OCI-LY7 (cell line): ENCODE data around the gene BORCS8.

Experiments used
- CTCF ChIP-seq: fragments of 200-600 bp; sonication (generic); conservative IDR thresholded peaks from 2 replicates; pipeline ENCODE4 v1.5.1; 2014; ENCODE audit warnings: mild to moderate bottlenecking, antibody characterized with exemption, low read length, moderate library complexity, mixed read lengths
- EZH2phosphoT487 ChIP-seq: fragments of 200-600 bp; sonication (generic); IDR thresholded peaks from 2 replicates; pipeline ENCODE4 v1.6.1; 2018; ENCODE audit warnings: low read depth, borderline replicate concordance, mild to moderate bottlenecking, mixed run types, antibody characterized with exemption, low read length, moderate library complexity, mixed read lengths

- TF ChIP-seq CTCF (no peak), EZH2phosphoT487 (no peak)
Measured at GRCh38 chr19:19193926-19194325, 2.0 kb upstream of the BORCS8 start.
